ENCODE measurements around the gene SSTR4.
"Not testable (repeated sequence)": the region's sequence is repeated elsewhere in the genome, so short reads cannot be mapped to it uniquely, and the experiment has no call there.

Gene SSTR4, protein sequence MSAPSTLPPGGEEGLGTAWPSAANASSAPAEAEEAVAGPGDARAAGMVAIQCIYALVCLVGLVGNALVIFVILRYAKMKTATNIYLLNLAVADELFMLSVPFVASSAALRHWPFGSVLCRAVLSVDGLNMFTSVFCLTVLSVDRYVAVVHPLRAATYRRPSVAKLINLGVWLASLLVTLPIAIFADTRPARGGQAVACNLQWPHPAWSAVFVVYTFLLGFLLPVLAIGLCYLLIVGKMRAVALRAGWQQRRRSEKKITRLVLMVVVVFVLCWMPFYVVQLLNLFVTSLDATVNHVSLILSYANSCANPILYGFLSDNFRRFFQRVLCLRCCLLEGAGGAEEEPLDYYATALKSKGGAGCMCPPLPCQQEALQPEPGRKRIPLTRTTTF

DNA sequence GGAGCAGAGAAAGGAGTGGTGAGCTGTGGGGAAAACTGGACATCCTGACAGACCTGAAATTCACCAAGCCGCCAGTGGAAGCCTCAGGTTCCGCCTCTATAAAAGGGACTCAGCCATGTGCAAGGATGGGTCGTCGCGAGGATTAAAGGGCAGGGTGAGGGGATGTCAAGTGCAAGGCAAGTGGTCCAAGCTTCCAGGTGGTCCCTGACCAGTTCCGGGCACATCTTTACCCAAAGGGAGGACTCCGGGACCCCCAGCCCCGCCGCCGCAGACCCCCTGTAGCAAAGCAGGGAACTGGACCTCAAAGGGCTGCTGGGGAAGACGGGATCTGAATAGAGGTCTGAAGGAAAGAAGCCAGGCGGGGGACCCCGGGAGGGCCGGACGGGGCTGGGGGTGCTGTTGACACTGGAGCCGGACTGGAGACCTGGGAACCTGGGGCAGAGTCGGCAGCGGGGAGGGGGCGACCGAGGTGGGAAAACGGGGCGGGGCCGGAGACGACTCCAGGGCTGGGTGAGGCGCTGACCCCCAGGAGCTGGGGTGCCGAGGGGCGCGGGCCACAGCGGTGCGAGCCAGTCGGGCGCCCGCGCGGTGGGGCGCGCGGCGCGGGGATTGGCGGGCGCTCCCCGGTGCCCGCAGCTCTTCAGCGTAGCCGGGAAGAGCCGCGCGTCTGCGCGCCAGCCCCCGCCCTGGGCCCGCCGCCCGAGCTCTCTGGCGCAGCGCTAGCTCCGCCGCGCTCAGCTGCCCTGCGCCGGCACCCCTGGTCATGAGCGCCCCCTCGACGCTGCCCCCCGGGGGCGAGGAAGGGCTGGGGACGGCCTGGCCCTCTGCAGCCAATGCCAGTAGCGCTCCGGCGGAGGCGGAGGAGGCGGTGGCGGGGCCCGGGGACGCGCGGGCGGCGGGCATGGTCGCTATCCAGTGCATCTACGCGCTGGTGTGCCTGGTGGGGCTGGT, at the start of gene SSTR4:
Gene SSTR4, plus strand, starts transcription at position 592 of the 951 bp plus-strand sequence. Its CDS starts 172 bp downstream, at position 764.
- no peak for DNase-seq

DNA sequence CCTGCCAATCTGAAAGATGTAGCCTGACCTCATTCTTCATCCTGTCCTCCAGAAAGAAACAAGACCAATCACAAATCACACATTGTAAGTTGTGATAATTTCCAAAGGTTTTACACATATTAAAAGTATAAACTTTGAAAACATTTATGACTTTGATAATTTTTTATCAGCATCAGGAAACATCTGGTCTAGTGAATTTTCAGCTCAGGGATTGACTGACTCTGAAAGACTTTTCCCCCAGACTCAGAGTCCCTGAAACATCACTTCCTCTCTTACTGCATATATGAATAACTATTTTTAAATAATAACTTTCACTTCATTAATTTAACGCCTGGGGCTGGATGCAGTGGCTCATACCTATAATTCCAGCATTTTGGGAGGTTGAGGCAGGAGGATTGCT, 48.5 kb upstream of the SSTR4 start:
- DNase-seq: no peak

DNA sequence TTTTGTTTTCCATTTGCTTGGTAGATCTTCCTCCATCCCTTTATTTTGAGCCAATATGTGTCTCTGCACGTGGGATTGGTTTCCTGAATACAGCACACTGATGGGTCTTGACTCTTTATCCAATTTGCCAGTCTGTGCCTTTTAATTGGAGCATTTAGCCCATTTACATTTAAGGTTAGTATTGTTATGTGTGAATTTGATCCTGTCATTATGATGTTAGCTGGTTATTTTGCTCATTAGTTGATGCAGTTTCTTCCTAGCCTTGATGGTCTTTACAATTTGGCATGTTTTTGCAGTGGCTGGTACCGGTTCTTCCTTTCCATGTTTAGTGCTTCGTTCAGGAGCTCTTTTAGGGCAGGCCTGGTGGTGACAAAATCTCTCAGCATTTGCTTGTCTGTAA, 43.7 kb upstream of the SSTR4 start:
- not testable (repeated sequence) for DNase-seq

DNA sequence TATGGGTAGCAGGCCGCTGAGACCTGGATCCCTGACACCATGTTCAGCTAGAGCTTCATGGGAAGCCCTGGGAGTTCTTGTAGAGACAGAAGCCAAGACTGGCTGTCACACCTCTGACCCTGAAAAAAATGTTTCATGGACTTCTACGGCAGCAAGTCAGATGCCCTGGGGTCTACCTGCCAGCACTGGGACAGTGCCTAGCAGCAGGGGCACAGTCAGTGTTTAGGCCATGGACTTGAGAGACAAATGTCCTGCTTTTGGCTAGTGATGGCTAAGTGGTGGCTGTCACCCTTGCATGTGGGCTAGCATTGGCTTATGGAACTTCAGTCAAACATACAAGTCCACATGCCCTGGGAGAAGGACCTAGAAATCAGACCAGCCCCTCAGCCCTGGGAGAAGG, 41.3 kb upstream of the SSTR4 start:
- DNase-seq: no peak

DNA sequence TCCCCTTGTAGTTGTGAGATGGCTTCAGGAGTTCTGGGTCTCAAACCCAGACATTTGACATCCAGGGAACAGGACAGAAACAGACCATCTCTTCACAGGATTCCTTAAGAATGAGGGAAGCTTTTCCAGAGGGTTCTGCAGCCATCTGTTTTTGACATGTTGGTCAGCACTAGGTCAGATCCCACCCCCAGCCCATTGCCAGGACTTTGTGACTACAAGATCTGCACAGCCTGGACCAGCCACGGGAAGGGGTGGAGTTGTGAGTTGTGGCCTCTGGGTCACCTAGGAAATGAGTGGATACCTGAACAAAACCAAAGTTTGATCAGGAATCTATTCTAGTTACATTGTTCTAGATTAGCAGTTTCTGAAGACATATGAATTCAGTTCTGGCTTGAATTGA, 39.2 kb upstream of the SSTR4 start:
- no peak for DNase-seq

DNA sequence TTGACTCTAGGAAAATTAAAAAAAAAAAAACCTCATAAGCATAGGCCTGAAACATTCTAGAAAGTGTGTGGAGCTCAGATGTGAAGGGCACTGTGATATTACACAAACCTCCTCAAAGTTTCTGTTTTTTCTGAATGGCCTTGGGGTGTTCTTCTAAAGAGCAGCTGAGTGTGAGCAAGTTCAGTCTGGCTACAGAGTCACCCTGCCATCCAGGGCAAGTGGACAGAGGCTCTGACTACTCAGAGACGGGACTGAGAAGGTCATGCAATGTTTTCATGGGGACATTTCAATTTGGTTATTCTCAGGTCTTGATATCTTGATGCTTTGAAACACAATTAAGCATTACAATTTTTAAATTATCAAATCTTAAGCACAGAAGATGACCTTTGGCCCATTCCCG, 36.6 kb upstream of the SSTR4 start:
- DNase-seq: no peak

DNA sequence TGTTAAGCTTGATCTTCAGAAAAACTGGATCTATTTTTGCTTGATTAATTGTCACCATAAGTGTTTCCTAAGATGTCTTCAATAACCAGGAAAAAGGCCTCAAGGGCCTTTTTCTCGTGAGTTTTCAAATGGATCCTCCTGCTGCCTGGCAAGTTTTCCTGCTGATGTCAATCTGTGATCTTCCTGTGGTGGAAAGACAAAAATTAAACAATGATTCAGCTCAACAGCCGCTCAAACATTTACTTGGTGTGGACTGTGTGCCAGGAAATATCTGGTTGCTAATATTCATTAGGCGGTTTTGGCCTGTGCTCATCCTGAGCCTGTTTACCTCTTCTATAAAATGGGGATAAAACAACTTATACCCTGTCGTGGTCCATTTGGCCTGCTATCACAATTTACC, 35.4 kb upstream of the SSTR4 start:
- no peak for DNase-seq

DNA sequence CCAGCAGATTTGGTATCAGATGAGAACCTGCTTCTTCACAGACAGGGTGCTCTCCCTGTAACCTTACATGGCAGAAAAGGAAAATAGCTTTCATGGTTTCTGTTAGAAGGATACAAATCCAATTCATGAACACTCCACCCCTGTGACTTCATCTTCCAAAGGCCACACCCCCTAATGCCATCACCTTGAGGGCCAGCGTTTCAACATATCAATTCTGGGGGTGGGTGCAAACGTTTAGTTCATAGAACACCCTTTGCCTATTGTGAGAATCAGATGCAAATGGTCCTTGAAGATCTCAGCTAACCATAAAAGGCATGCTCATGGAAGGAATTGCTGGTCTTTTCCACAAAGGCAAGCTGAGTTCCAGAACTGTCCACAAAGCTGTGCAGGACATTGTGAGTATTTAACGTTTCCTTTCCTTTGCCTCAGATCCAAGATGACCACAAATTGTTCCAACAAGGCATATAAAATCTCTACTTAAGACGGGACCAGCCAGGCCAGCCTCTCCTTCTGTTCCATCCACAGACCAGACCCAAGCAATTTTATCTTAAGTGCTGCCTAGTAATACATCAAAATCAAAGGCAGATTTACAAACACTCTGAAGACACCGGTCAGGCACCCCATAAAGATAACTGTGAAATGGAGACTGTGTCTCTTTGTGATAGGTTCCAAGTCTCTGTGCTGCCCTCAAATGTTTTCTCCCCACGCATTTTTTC, 34.7 kb upstream of the SSTR4 start:
- DNase-seq: no peak

DNA sequence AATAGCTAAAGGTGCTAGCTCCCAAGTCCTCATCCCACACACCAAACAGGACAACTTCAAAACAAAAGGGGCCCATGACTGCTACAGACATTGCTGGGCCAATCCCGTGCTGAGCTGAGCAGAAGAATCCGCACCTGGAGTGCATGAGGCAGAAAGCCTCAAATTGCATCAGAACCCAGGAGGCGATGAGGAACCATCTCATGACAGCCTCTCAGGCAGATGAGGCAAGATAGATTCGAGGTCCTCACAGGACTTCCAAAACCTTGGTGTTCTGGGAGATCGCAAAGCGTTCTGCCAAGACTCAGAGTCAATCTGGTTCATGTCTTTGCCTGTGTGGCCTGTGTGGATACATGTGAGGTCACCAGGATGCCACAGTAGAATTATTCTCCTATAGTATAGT, 32.8 kb upstream of the SSTR4 start:
- no peak for DNase-seq

DNA sequence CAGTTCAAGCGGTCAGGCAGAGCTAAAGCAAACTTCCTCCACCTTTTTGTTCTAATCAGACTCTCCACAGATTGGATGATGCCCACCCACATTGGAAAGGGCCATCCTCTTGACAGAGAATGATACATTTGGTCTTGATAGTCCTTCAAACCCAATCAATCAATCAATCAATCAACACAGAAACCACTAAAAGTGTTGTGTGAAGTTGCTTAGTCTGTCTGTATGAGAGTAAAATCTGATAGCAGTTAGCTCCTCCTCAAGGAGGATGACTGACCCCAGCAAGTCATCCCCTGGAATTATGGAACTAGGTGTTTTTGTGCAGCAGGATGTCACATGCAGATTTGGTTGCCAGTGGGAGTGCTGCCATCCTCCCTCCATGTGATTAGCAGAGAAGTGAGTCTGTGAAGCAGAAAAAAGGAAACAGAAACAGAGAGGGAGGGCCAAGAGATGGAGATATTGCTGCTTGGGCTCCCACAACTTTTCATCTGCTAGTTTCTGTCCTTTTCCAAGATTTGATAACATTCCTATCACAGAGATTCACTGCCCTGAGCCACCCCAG, 32.0 kb upstream of the SSTR4 start:
- no peak for DNase-seq

DNA sequence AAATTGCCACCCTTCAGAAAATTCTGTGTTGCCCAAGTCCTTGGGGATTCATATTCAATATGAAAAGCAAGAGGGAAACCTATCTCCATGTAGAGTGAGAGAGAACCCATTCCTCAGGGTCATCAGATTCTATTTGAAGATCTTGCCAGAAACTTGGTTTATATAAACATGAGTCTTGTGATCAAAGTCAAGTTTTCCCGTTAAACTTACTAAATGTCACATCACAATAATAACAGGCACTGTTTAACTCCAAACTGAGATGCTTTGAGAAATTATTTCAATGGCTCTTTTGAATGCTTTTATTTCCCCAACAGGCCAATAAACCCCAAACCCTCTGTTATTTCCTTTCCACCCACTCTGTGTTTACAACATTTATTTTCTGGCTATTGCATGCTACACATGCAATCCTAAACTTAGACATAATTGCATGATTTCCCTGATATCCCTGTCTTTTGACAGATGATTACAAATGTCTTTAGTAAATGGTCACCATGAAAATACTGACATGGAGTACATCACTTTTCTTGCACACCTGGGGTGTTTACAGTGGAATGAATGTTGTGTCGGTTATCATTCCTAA, 31.1 kb upstream of the SSTR4 start:
- DNase-seq: no peak

DNA sequence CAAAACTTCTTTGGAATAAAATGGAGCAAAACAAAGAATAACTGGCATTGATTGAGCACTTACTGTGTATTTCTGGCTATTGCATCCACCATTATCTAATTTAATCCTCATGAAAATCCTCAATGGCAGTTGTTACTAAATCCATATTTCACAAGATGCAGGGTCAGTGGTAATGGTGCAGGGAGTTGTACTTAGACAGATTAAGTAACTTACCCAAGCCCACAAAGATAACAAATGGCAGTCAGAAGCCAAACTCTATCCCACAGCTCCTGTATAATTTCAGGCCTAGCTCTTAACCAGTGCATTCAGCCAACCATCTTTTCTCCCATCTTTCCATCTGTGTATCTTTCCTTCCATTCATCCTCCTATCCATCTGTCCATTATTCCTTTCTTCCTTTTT, 29.3 kb upstream of the SSTR4 start:
- DNase-seq: no peak

DNA sequence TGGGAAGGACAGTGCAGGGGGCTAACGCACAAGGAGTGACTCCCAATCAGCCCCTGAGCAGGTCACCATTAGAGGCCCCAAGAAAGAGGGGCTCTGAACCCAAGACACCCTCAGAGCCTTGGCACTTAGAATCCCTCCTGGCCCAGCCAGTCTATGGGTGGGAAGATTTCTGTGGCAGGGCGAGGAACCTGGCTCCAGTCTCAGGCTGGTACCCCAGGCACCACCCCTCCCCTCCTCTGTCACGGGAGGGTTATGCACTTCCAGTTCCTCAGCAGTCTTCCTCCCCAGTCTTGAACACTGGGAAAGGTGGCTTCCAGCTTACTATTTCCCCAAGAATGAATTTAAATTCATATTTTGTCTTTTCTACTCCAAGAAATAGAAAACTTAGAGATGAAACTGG, 27.6 kb upstream of the SSTR4 start:
- DNase-seq: no peak

DNA sequence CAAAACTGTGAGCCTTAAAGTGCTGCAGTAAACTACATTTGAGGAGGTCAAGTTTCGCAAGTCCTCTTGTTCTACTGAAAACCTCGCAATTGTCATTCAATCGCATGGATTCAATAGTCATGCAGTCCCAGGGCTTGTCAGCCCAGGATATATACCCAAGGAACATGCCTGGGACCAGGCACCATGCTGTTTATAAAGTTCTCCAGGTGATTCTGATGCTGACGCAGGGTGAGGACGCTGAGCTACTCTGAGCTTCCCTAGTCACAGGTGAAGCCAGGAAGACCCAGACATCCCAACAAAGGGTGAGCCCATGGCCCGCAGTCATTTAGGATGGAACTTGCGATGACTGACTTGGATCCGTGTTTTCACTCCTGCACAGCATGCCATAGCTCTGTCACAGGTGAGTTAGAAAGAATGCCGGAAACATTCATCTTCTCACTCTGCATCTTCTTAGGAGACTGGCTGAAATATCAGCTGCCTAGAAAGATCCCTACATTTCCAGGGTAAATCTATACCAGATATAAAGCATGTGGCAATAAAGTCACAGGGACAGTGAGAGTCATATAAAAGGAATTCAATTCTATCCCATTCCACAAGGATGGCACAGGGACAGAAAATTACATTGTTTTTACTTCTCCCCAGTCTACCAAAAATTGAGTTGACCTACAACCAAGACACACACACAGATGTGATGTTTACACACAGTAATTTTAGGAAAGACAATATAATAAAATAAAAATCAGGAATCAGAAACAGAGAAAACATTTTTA, 27.0 kb upstream of the SSTR4 start:
- DNase-seq: no peak

DNA sequence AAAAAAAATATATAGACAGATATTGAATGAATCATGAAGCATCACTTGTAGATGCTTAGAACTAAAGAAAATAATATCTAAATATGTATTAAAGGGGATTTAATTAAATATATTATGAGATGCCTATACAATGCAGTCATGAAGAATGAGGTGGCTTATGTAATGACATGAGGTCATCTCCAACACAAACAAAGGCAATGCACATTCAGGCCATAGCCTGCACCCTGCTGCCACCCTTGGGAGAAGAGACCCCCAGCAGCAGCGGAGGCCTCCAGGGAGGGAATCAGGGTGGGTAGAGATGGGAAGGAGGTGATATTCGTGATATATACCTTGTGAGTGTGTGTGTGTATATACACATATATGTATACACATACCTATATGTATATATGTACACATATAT, 26.4 kb upstream of the SSTR4 start:
- DNase-seq: no peak

DNA sequence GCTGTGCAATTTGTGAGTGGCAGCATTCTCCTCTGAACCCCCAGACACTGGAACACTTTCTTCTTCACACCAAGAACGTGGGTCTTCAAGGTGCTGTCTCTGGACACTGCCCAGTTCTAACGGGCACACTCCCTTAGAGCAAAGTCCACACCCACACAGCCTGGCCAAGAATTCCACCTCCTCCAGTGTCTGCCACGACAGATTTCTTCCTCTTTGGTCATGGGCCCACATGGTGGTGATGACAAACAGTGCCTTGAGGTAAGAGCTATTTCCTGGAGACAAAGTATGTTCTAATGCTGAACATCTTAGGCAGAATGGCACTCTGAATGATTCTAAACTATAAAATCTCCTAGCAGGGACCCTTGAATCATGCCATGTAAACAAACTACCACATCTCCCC, 25.5 kb upstream of the SSTR4 start:
- DNase-seq: no peak

DNA sequence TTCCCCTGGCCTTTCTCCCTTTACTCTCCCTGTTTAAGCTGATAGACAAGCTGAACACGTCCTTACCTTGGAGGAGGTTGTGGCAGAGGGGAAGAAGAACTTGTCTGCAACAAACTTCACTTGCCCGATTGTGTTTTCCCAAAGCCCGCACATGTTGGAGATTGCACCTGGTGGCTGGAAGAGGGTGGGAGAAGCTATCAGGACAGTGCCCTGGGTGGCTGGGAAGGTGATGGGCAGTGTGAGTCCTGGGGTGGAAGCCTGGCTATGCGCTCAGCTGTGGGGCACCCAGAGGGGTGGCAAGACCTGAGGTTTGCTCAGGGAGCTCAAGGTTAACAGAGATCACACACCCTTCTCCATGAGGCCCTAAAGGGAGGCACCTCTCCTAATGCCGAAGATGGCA, 25.0 kb upstream of the SSTR4 start:
- DNase-seq: no peak

DNA sequence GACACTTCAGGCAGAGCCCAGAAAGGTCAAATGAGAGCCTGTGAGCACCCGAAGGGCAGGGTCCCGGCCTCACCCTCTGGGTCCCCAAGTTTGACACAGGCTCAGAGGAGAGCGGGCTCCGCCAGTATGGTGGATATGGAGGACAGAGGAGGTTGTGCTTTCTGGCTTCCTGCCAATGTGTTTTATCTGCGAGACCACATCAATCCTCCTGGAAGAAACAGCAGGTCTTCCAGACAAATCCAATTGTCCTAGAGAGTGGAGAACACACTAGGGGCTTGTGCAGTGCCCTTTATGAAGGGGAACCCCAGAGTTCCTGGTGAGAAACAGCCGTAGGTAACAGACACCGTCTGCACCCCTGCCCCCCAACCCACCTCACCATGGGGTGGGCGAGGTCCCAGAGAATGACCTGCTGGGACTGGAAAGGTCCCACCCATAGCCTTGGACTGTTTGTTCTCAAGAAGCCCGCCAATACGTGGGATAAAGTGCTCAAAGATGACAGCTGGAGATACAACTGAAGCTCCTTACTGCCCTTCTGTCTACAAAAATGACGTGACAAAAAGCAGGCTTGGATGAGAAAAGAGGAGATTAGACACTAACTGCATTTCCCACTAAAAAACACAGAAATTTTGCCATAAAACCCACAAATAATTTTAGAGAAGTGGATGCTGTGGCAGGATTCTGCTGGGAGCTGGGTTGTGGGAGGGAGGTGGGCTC, 23.9 kb upstream of the SSTR4 start:
- no peak for DNase-seq

DNA sequence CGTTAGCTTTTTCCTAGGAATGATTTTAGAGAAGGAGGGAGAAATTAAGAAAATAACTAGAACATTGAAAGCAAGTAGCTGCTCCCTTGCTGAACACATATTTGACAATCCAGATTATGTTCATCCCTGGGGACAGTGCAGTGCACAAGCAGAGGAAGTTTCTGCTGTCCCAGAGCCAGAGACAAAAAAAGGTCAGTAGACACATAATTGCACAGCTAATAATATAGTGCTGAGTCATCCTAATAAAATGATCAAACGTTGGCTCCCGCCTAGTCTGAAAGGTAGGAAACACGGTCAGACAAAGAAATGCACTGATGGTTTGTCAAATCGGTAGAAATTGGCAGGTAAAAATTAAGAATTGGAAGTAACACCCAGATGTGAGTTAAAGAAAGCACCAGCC, 21.7 kb upstream of the SSTR4 start:
- DNase-seq: no peak

DNA sequence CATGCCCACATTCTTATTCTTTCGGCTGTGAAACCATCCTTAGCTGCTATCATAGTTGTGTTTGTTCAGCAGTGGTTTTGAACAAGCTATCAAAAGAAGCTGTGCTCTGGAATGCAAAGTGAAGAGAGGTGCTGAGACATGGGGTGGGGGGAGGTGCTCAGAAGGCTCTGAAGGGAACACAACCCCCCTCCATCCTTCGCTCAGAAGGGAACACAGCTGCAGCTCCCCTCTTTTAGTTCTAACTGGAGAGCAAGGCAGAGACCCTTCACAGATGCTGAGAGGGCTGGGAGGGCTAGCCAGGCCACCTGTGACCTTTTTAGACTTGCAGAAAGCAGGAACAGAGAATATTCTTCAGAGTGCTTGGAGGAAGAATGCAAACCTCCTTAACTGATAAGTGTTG, 17.6 kb upstream of the SSTR4 start:
- DNase-seq: no peak

DNA sequence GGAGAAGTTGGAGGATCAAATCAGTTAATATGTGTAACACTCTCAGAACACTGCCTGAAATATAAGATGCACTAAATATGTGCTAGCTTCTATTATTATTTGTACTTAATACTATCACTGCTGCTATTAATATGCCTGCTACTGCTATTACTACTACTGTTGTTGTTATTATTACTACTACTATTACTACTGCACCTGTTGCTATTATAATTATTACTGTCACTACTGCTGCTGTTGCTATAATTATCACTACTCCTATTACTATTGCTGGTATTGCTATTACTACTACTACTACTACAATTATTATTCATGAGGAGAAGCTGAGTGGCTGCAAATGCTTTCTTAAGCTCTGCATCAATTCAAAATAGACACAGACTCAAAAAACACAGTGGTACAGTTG, 16.7 kb upstream of the SSTR4 start:
- DNase-seq: no peak

Data from DMS79 treated with DMSO at 0.1 percent for 48 hours (cell line).